Kidney (tissue), 14 donors: ENCODE results near the gene TMBIM4. TPM values are rescaled to one million over a fixed set of nuclear protein-coding genes. Genes with fewer than 3 reads are reported as not detected.
A peak's percentile ranks its signal among the peaks of the same experiment; 100 is the strongest.

ENCODE experiments used
- DNase-seq, 5 donors: peaks; one replicate each; pipeline ENCODE4 v3.0.0-alpha.2; 2013 to 2020
- FAIRE-seq: peaks from 2 replicates; lab custom pipeline; 2012; peaks lifted over from hg19 to GRCh38; lab: Jason Lieb, UNC
- H3K27ac ChIP-seq, 2 donors: one replicate each; pipeline ENCODE4 v1.7.0; 2013; ENCODE audit warnings: low read depth in 2 of 2, low read length in 2 of 2, inconsistent platforms in 1 of 2
- H3K27me3 ChIP-seq: one replicate; pipeline ENCODE4 v1.7.1; 2013; ENCODE audit warnings: low read length, inconsistent platforms; ENCODE audit not compliant: control insufficient read depth, insufficient read depth
- H3K36me3 ChIP-seq, 3 donors: one replicate each; pipeline versions ENCODE4 v1.7.0 to v1.7.1; 2013; ENCODE audit warnings: low read length in 3 of 3, control low read depth in 1 of 3, inconsistent platforms in 1 of 3; ENCODE audit not compliant: insufficient read depth in 3 of 3, control insufficient read depth in 2 of 3
- H3K4me1 ChIP-seq, 3 donors: one replicate each; pipeline versions ENCODE4 v1.7.0 to v1.7.1; 2013; ENCODE audit warnings: low read length in 3 of 3, inconsistent platforms in 1 of 3, low read depth in 1 of 3; ENCODE audit not compliant: control insufficient read depth in 2 of 3, insufficient read depth in 2 of 3
- H3K4me3 ChIP-seq, 3 donors: one replicate each; pipeline versions ENCODE4 v1.7.0 to v1.8.1; 2013; ENCODE audit warnings: low read length in 3 of 3, control low read depth in 1 of 3, inconsistent platforms in 1 of 3
- H3K9ac ChIP-seq, 3 donors: one replicate each; pipeline versions ENCODE4 v1.7.0 to v1.7.1; 2013; ENCODE audit warnings: low read length in 3 of 3, control low read depth in 1 of 3, inconsistent platforms in 1 of 3
- H3K9me3 ChIP-seq, 3 donors: one replicate each; pipeline versions ENCODE4 v1.7.0 to v1.7.1; 2013; ENCODE audit warnings: low read length in 3 of 3, control low read depth in 1 of 3, inconsistent platforms in 1 of 3; ENCODE audit not compliant: control insufficient read depth in 2 of 3, insufficient read depth in 1 of 3
- intact Hi-C: fragments of 100-400 bp; cut with DNase I; formaldehyde crosslinking; loops from one replicate; pipeline ENCODE4 v1.11.1; 2022
- polyA plus RNA-seq: library from polyadenylated mRNA; stranded (reverse); fragments of 350-450 nt; fragmentation: Illumina TruSeq; extraction: RNeasy Lipid Tissue Mini Kit (QIAGEN cat#74804); gene quantifications from one replicate; pipeline ENCODE4 v1.2.3, GENCODE V29; 2014; ENCODE audit warnings: low read depth, low replicate concordance; ENCODE audit not compliant: insufficient read depth
- total RNA-seq: library from RNA; stranded (reverse); fragmentation: NEBNext Ultra II Directional; extraction: Animal tissue kit (Norgen Biotek cat#: 25700); gene quantifications from one replicate; pipeline ENCODE4 v1.2.1, GENCODE V29; 2021
- TF ChIP-seq, protein P1 (sequence below): IDR thresholded peaks from 3 replicates; pipeline ENCODE4 v1.5.1; 2012; ENCODE audit warnings: mild to moderate bottlenecking, moderate library complexity, borderline replicate concordance; ENCODE audit not compliant: insufficient read depth; ENCODE audit errors: extremely low read depth
- donor health status: control.
- donor health status: control.
- donor health status: control.
- donor health status: control.
- donor health status: control.
- donor health status: DM: yes; HTN: yes; CAD: no.
- donor health status: Normal renal cell carcinoma (clear cell type).

Gene TMBIM4
- total and polyA plus RNA-seq, 2 donors from 2014 or later, result 140 to 179 TPM

DNA sequence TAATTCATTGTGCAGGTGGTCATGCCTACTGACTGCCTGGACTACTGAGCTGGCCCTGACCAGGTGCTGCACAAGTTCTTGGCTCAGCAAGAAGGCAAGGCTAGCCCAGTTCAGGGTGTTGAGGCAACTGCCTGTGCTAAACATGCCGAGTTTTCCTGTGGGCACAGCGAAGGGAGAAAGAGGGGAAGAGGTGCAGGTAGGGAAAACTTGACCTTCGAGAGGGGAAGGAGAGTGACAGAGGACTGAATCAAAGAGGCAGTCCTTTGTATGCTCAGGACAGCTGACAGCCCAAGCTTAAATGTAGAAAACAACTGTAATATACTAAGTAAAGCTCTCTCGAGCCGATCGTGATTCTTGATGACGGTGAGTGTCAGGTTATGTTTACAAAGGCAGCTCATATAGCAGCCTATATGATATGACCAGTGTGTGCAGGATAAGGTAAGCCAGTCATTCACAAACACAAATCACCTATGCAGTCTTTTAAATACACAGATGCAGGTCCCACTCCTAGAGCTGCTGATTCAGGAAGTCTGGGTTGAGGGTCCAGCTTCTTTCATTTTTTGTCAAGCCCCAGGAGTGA is 21.8 kb upstream of the TMBIM4 start:
- TF ChIP-seq, protein P1, sequence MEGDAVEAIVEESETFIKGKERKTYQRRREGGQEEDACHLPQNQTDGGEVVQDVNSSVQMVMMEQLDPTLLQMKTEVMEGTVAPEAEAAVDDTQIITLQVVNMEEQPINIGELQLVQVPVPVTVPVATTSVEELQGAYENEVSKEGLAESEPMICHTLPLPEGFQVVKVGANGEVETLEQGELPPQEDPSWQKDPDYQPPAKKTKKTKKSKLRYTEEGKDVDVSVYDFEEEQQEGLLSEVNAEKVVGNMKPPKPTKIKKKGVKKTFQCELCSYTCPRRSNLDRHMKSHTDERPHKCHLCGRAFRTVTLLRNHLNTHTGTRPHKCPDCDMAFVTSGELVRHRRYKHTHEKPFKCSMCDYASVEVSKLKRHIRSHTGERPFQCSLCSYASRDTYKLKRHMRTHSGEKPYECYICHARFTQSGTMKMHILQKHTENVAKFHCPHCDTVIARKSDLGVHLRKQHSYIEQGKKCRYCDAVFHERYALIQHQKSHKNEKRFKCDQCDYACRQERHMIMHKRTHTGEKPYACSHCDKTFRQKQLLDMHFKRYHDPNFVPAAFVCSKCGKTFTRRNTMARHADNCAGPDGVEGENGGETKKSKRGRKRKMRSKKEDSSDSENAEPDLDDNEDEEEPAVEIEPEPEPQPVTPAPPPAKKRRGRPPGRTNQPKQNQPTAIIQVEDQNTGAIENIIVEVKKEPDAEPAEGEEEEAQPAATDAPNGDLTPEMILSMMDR, result no peak
- Histone ChIP-seq H3K9ac (no peak overlapping the region), H3K27me3 (no peaks in the 10 kb centered on the region), H3K27ac (no peak overlapping the region), H3K36me3 (no peaks in the 10 kb centered on the region), H3K9me3 (no peaks in the 10 kb centered on the region), H3K4me1 (peaks cover 0 to 2% (median 0%) of the 10 kb centered on the region in 3 donors), H3K4me3 (no peak overlapping the region)
- FAIRE-seq (no peak), DNase-seq (no peak)
- intact Hi-C loops, result no loop called here

DNA sequence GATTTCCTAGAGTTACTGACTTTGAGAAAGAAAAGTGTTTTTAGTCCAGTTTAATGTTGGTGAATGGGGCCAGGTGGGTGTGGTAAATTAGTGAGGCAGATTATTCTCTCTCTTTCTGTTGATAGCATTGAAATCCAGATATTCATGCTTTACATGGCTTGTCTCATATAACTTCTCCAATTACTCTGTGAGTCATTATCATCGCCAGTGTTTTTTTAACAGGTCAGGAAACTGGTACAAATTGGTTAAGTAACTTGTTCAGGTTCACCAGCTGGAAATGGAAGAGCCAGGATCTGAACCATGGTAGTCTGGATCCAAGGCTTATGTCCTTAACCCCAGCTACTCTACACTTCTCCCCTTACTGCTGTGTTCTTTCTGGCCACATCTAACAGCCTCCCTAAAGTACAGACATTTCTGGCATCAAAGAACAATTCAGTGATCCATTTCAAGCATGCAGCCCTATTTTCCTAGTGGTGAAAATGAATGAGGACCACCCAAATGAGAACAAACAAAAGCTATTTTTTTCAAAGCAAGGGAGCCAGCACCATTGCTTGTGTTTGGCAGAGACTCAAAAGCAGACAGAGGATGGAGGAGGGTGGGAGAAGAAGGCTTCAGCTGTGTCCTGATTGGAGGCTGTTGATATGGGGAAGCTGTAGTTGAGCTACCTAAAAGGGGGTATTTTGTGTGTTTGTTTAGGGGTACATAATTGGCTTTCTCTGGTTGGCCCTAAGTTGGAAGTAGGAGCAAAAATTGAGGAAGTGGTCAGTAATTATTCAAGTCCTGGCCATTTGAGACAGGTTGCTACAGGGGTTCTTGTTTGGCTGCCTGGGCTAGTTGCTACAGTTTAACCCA is 20.9 kb upstream of the TMBIM4 start:
- H3K4me3 ChIP-seq, result no peak overlapping the region
- TF ChIP-seq, protein P1, result no peak
- DNase-seq (peak in 2 of 5 donors; percentile 29 to 44), FAIRE-seq (no peak)
- H3K36me3 ChIP-seq, result no peaks in the 10 kb centered on the region
- peaks cover 0 to 2% (median 0%) of the 10 kb centered on the region in 3 donors for H3K4me1 ChIP-seq
- H3K9me3 ChIP-seq, result no peaks in the 10 kb centered on the region
- no peak overlapping the region for H3K9ac ChIP-seq
- intact Hi-C loops, result no loop called here
- no peaks in the 10 kb centered on the region for H3K27me3 ChIP-seq
- no peak overlapping the region for H3K27ac ChIP-seq

DNA sequence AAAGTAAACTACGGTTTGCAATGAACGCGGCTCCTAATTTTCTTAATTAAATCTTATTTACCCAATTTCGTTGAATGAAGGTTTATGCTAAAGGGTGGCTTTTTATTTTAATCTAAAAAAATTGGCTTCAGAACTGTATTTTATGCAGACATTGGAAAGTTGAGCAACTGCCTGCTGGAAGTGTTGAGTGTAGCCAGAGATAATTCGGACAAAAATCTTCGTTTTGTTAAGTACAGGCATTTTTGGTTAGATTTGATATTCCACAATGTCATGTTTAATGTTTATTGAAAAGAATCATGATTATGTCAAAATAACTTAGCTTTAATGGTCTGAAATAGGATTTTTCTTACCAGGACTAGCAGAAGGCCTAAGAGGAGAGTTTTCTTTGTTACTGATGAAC is 20.1 kb upstream of the TMBIM4 start:
- peak overlapping the region in 2 of 3 donors; percentile 17 to 39 for H3K9ac ChIP-seq
- no peak for FAIRE-seq
- TF ChIP-seq, protein P1, result no peak

More for the DNA sequence above, 20.1 kb upstream of the TMBIM4 start:
- Histone ChIP-seq H3K4me3 (peak overlapping the region in 2 of 3 donors; percentile 49 to 51), H3K4me1 (peaks cover 0 to 2% (median 0%) of the 10 kb centered on the region in 3 donors), H3K9me3 (no peaks in the 10 kb centered on the region), H3K27me3 (no peaks in the 10 kb centered on the region), H3K36me3 (no peaks in the 10 kb centered on the region), H3K27ac (peak overlapping the region in 1 of 2 donors; percentile 26)
- intact Hi-C loops, result no loop called here
- no peak for DNase-seq
